ENCODE results near the gene NFIB. TPM values are rescaled to one million over a fixed set of nuclear protein-coding genes. Genes with fewer than 3 reads are reported as not detected.

Gene NFIB
- total RNA-seq, 1 experiment from 2014 or later = 14.3 TPM

- no peak overlapping the region for H2BK15ac ChIP-seq (ENCODE audit: low read depth, low read length)
- H3K9me3 Mint-ChIP-seq = 0 out of 5 replicates have a peak, but pooled peaks cover 0 to 2% of the 10 kb centered on the region in 2 experiments
- DNase-seq = peak; percentile 56
- H2BK120ac ChIP-seq (ENCODE audit: low read depth, low read length, poor library complexity, severe bottlenecking) = no peak overlapping the region
- H3K4me3 Mint-ChIP-seq = peak overlapping the region; percentile 87 to 97
- no peak overlapping the region for H3K23ac ChIP-seq (ENCODE audit: insufficient read length, low read depth, low read length)
- no peak overlapping the region for H4K91ac ChIP-seq (ENCODE audit: insufficient read length, low read depth, low read length)
- H3K18ac ChIP-seq (ENCODE audit: insufficient read length, low read depth, low read length) = no peak overlapping the region
- no peak overlapping the region for H2BK20ac ChIP-seq (ENCODE audit: low read depth, low read length, poor library complexity, severe bottlenecking)
- H4K5ac ChIP-seq (ENCODE audit: insufficient read length, low read depth, low read length) = no peak overlapping the region
- H2BK5ac ChIP-seq (ENCODE audit: insufficient read length, low read length) = no peak overlapping the region
- peaks cover 40 to 48% of the 10 kb centered on the region in 2 experiments for H3K4me1 Mint-ChIP-seq
- H3K14ac ChIP-seq (ENCODE audit: insufficient read depth, low read length) = peak overlapping the region; percentile 37; the same call in 1 of the 2 replicates
- peak overlapping the region in 1 of 3 experiments; percentile 76; a peak in 1 of 7 replicates for H3K27ac Mint-ChIP-seq
- H2BK12ac ChIP-seq (ENCODE audit: insufficient read length, low read depth, low read length) = no peak overlapping the region
- H3K79me1 ChIP-seq (ENCODE audit: insufficient read depth, low read depth, low read length, poor library complexity, severe bottlenecking) = no peaks in the 10 kb centered on the region
- no peak overlapping the region for H3K4ac ChIP-seq (ENCODE audit: low read depth, low read length)
- no peaks in the 10 kb centered on the region for H3K9me3 ChIP-seq (ENCODE audit: control insufficient read depth, low read depth, low read length)
- H3K27me3 ChIP-seq (ENCODE audit: insufficient read depth, low read length) = no peaks in the 10 kb centered on the region
- peaks cover 0 to 1% (median 0%) of the 10 kb centered on the region in 3 experiments; a peak in 1 of 7 replicates for H3K36me3 Mint-ChIP-seq (ENCODE audit: insufficient read depth in 1 of 3, low read depth in 3 of 3)
- no peak for TF ChIP-seq CTCF (conservative IDR thresholded peaks at IDR 0.05)
- WGBS (ENCODE audit: extremely low coverage, insufficient read length, low lambda C conversion rate) = no CpG with 5 or more reads among the region's 56 CpGs
- H3K56ac ChIP-seq (ENCODE audit: insufficient read length, low read depth, low read length) = no peak overlapping the region
- no peaks in the 10 kb centered on the region for H3K79me2 ChIP-seq (ENCODE audit: insufficient read depth, low read length)
- H2AK5ac ChIP-seq (ENCODE audit: insufficient read length, low read length) = no peak overlapping the region
- H3K9ac ChIP-seq (ENCODE audit: extremely low read depth, insufficient read length, low read length) = peak overlapping the region; percentile 76
- H3K27ac ChIP-seq (ENCODE audit: insufficient read length, low read depth, low read length) = no peak overlapping the region
- peaks cover 24% of the 10 kb centered on the region for H3K27me3 Mint-ChIP-seq (ENCODE audit: low read depth)
- H4K8ac ChIP-seq (replicated peaks; ENCODE audit: insufficient read length, low read depth, low read length) = no peak overlapping the region
- no peaks in the 10 kb centered on the region; the same call in 1 of the 2 replicates for H3K4me1 ChIP-seq (ENCODE audit: insufficient read depth, low read length)
- peaks cover 30% of the 10 kb centered on the region for H3K23me2 ChIP-seq (ENCODE audit: insufficient read length, low read depth, low read length, poor library complexity, severe bottlenecking)
- H4K20me1 ChIP-seq (ENCODE audit: control insufficient read depth, insufficient read depth, insufficient read length) = no peaks in the 10 kb centered on the region
- H3K4me2 ChIP-seq (ENCODE audit: insufficient read depth, insufficient read length, low read length) = peak overlapping the region; percentile 91
- no peak overlapping the region for H2AFZ ChIP-seq (ENCODE audit: low read length)
- H3T11ph ChIP-seq (ENCODE audit: low read length) = no peak overlapping the region
Observed at GRCh38 chr9:14312719-14313377, 1.1 kb downstream of the NFIB start.

Measured in H9 (cell line).